ENCODE results near the gene SLC13A4.

DNA sequence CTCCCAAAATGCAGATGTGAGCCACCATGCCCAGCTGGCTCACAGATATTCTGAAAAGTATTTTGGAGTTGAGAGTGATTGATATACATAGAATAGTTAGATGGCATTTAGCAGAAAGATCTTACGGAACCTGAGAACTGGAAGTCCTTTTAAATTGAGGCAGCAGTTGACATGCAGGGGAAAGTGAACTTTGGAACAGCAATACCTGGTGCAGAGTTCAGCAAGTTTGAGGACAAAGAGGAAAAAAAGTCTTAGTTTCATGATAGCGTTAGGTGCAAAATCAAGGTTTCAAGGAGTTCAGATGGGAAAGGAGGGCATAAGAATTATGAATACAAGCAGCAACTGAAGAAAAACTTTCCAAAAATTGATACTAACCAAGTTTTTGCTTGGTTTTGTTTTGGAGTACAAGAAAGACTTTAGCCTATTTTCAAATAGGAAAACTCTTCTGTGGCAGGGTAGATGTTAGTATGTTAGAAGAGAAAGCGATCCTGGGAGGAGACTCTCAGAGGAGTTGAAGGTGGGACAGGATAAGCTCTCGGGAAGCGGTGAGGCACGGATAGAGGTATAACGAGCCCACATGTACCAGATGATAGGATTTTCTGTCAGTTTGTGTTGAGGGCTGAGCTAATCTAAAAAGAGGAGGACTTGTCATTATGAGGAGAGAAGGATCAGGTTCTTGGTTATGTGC, 93.7 kb downstream of the SLC13A4 start:
- TF ChIP-seq ZNF274 (IDR thresholded peaks at IDR 0.05; ENCODE audit: low read depth, low read length), result no peak
- TF ChIP-seq YY1 (IDR thresholded peaks at IDR 0.05; ENCODE audit: insufficient read depth, insufficient read length), result no peak
- no peak for TF ChIP-seq SUZ12 (IDR thresholded peaks at IDR 0.05; ENCODE audit: extremely low read depth, insufficient read depth, insufficient read length)
